Progenitor cell of endocrine pancreas (in vitro differentiated cells): Measurements from ENCODE around the gene HAS3. TPM values are rescaled to one million over a fixed set of nuclear protein-coding genes. Genes with fewer than 3 reads are reported as not detected.

Experiments
- DNase-seq: peaks from one replicate; pipeline ENCODE4 v3.0.0; 2021; ENCODE audit warnings: low spot score; ENCODE audit not compliant: unreplicated experiment
- H3K27ac Mint-ChIP-seq: 2 replicates; pipeline ENCODE4 v1.8.0; 2021; ENCODE audit warnings: mild to moderate bottlenecking, moderate library complexity, mixed read lengths
- H3K27me3 Mint-ChIP-seq: 2 replicates; pipeline ENCODE4 v1.8.0; 2021; ENCODE audit warnings: mixed read lengths
- H3K36me3 Mint-ChIP-seq: 2 replicates; pipeline ENCODE4 v1.8.0; 2022; ENCODE audit warnings: mixed read lengths; ENCODE audit not compliant: insufficient read depth
- H3K4me1 Mint-ChIP-seq: 2 replicates; pipeline ENCODE4 v1.8.0; 2021; ENCODE audit warnings: low read depth, mixed read lengths
- H3K4me3 Mint-ChIP-seq: 2 replicates; pipeline ENCODE4 v1.8.0; 2021; ENCODE audit warnings: low read depth, mild to moderate bottlenecking, moderate library complexity, mixed read lengths
- H3K9me3 Mint-ChIP-seq: 2 replicates; pipeline ENCODE4 v1.8.0; 2021; ENCODE audit warnings: low read depth, mixed read lengths
- total RNA-seq: library from RNA; stranded (reverse); gene quantifications from 2 replicates; pipeline ENCODE4 v1.2.1, GENCODE V29; 2021
- TF ChIP-seq, protein P1 (sequence below): fragments of 200-600 bp; sonication (generic); IDR thresholded peaks from one replicate; pipeline ENCODE4 v1.5.0; 2021; ENCODE audit warnings: antibody characterized with exemption, mild to moderate bottlenecking; ENCODE audit not compliant: unreplicated experiment

Gene HAS3
- total RNA-seq, 1 donor from 2014 or later: 1.1 TPM

DNA sequence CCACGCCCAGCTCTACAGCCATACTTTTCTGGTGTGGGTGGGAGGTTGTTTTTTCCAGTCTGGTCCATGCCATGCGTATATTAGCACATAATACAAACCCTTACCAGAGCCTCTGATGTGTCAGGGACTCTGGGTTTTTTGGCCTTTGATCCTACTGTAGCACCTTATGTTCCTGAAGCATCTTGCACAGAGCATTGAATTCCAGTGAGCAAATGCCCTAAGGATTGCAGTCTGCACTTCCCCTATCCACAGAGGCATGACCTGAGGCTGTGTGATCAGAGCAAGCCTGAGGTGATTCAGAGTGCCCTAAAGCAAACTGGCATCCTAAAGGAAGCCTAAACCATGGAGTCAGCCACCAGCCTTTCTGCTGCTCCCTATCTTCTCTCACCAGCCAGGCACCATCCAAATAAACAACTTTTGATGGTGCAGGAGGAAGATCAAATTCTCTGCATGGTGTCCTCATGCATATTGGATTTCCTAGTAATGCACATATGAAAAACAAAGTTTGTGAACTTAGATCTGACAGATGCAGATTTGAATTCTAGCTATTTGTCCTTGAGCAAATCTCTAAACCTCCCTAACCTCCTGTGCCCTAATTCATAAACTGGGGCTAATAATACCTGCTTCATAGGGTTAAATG lies 41.2 kb upstream of the HAS3 start:
- H3K9me3 Mint-ChIP-seq: no peaks in the 10 kb centered on the region
- no peak for DNase-seq
- H3K4me1 Mint-ChIP-seq: no peaks in the 10 kb centered on the region
- no peaks in the 10 kb centered on the region for H3K27me3 Mint-ChIP-seq
- TF ChIP-seq, protein P1, sequence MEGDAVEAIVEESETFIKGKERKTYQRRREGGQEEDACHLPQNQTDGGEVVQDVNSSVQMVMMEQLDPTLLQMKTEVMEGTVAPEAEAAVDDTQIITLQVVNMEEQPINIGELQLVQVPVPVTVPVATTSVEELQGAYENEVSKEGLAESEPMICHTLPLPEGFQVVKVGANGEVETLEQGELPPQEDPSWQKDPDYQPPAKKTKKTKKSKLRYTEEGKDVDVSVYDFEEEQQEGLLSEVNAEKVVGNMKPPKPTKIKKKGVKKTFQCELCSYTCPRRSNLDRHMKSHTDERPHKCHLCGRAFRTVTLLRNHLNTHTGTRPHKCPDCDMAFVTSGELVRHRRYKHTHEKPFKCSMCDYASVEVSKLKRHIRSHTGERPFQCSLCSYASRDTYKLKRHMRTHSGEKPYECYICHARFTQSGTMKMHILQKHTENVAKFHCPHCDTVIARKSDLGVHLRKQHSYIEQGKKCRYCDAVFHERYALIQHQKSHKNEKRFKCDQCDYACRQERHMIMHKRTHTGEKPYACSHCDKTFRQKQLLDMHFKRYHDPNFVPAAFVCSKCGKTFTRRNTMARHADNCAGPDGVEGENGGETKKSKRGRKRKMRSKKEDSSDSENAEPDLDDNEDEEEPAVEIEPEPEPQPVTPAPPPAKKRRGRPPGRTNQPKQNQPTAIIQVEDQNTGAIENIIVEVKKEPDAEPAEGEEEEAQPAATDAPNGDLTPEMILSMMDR: no peak
- H3K27ac Mint-ChIP-seq: no peak overlapping the region
- H3K4me3 Mint-ChIP-seq: no peak overlapping the region
- no peaks in the 10 kb centered on the region for H3K36me3 Mint-ChIP-seq

DNA sequence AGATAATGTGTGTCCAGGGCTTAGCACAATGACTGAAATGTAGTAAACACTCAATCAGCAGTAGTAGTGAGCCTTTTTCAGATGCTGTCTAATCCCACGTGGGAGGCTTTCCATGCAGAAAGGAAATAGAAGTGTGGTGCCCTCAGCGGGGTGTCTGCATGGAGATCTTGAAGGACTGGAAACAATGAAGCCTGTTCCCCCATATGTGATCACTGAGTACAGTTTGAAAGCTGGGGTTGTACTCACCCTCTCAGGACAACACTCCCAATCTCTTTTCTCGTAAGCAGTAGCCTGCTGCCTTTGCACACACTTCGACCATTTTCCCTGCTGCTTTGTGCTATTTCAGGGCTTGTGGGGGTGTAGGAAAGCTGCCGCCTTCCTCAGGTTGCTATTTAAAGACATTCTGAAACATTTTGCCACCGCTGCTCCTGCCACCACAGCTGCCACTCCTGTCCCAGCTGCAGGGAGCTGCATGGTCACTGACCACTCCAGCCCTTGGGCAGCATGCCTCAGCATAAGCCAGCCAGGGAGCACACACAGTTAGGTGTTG lies 40.6 kb upstream of the HAS3 start:
- Mint-ChIP-seq H3K9me3 (no peaks in the 10 kb centered on the region), H3K4me1 (no peaks in the 10 kb centered on the region), H3K4me3 (no peak overlapping the region), H3K27ac (no peak overlapping the region), H3K36me3 (no peaks in the 10 kb centered on the region), H3K27me3 (no peaks in the 10 kb centered on the region)
- TF ChIP-seq, protein P1: no peak
- DNase-seq: no peak

DNA sequence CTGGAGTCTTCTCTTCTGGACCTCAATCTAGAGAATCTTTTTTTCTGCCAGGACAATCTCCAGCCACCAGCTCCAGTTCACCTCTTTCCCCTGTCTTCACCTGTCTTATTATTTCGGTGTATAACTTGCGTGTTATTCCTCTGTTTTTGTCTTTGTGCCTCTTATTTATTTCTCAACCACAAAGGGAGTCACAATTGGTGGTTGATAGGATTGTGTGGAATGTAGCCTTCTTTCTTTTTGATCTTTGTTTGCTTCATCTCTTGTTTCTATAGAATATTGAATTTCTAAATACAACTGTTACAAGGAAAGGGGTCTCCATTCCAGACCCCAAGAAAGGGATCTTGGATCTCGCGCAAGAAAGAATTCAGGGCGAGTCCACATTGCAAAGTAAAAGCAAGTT lies 35.9 kb upstream of the HAS3 start:
- TF ChIP-seq, protein P1: no peak
- no peak overlapping the region for H3K4me3 Mint-ChIP-seq
- peaks cover 14% of the 10 kb centered on the region for H3K4me1 Mint-ChIP-seq
- H3K27me3 Mint-ChIP-seq: no peaks in the 10 kb centered on the region
- H3K9me3 Mint-ChIP-seq: no peaks in the 10 kb centered on the region
- DNase-seq: no peak
- H3K27ac Mint-ChIP-seq: no peak overlapping the region
- no peaks in the 10 kb centered on the region for H3K36me3 Mint-ChIP-seq

DNA sequence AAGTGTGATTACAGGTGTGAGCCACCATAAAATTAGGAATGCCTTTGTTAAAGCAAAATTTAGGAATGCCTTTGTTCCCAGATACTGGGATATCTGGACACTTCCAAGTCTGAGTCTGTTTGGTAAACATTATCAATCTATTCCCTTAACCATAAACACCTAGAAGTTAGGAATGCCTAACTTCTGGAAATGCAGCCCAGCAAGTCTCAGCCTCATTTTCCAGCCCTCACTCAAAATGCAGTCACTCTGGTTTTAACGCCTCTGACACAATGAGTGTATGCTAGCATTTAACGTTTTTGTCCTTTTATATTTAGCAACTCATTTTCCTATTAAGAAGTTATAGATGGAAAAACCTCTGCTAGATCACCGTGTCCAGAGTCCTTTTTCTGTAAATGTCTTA lies 34.4 kb upstream of the HAS3 start:
- no peak for DNase-seq
- Mint-ChIP-seq H3K9me3 (no peaks in the 10 kb centered on the region), H3K4me3 (no peak overlapping the region), H3K36me3 (no peaks in the 10 kb centered on the region), H3K27me3 (no peaks in the 10 kb centered on the region), H3K4me1 (peaks cover 14% of the 10 kb centered on the region), H3K27ac (no peak overlapping the region)
- TF ChIP-seq, protein P1: no peak

DNA sequence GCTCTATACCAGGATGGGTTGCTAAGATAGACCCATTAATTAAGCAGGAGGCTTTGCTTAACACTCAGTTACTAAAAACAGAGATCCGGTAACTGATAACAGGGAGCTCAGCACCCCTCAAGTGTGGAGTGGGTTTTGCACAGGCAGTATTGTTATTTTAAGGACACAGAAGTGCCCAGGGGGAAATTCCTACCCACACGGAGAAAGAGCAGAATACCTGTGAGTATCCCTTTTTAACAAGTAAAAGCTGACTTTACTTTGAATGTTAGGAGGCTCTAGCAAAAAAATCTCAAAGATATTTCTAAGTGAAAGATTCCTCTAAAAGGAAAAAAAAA lies 32.8 kb upstream of the HAS3 start:
- Mint-ChIP-seq H3K4me3 (no peak overlapping the region), H3K27ac (no peak overlapping the region), H3K36me3 (no peaks in the 10 kb centered on the region), H3K4me1 (peaks cover 14% of the 10 kb centered on the region), H3K27me3 (no peaks in the 10 kb centered on the region), H3K9me3 (no peaks in the 10 kb centered on the region)
- no peak for DNase-seq
- TF ChIP-seq, protein P1: no peak
